Astrocyte of the cerebellum (primary cell): ENCODE results near the gene SGIP1.

Experiments
- DNase-seq: peaks from one replicate; pipeline ENCODE4 v3.0.0-alpha.2; 2011; ENCODE audit warnings: low read depth
- H3K4me3 ChIP-seq: 2 replicates; pipeline ENCODE4 v1.5.1; 2011; ENCODE audit warnings: mild to moderate bottlenecking, low read depth, low read length, moderate library complexity
- CTCF ChIP-seq: IDR thresholded peaks from 2 replicates; pipeline ENCODE4 v1.5.1; 2012; ENCODE audit warnings: low read length, low read depth, moderate library complexity, mild to moderate bottlenecking; ENCODE audit errors: missing control alignments
- in situ Hi-C: cut with HindIII; loops from 2 replicates; pipeline ENCODE4 v1.10.0; 2017; ENCODE audit warnings: low sequenced_read_pairs

SGIP1 gene

GRCh38 chr1:66682106-66682505, 148.2 kb downstream of the SGIP1 start:
- no peak for DNase-seq
- no peak overlapping the region for H3K4me3 ChIP-seq
- no peak for TF ChIP-seq CTCF
- in situ Hi-C loops, result no loop called here

GRCh38 chr1:66684353-66684752, 150.4 kb downstream of the SGIP1 start:
- no peak for TF ChIP-seq CTCF
- DNase-seq, result no peak
- in situ Hi-C loops, result no loop called here
- no peak overlapping the region for H3K4me3 ChIP-seq

GRCh38 chr1:66685265-66685664, 151.3 kb downstream of the SGIP1 start:
- TF ChIP-seq CTCF, result no peak
- peak; percentile 3 for DNase-seq
- no peak overlapping the region for H3K4me3 ChIP-seq
- in situ Hi-C loops, result no loop called here

GRCh38 chr1:66685670-66686069, 151.7 kb downstream of the SGIP1 start:
- no peak for TF ChIP-seq CTCF
- in situ Hi-C loops, result no loop called here
- no peak for DNase-seq
- no peak overlapping the region for H3K4me3 ChIP-seq

- DNase-seq, result no peak
- no peak for TF ChIP-seq CTCF
- no peak overlapping the region for H3K4me3 ChIP-seq
- in situ Hi-C loops, result no loop called here
These were observed 152.5 kb downstream of the SGIP1 start for GRCh38 chr1:66686406-66686805.

GRCh38 chr1:66687358-66687757, 153.4 kb downstream of the SGIP1 start:
- in situ Hi-C loops, result no loop called here
- TF ChIP-seq CTCF, result no peak
- DNase-seq, result no peak
- no peak overlapping the region for H3K4me3 ChIP-seq
